NT2/D1 (cell line): ENCODE data around the gene ITGA3.

Source experiments
- SUZ12 ChIP-seq: IDR thresholded peaks from 2 replicates; pipeline ENCODE4 v1.6.1; 2011; ENCODE audit not compliant: insufficient read length, insufficient read depth; ENCODE audit errors: extremely low read depth
- YY1 ChIP-seq: IDR thresholded peaks from 2 replicates; pipeline ENCODE4 v1.6.1; 2011; ENCODE audit not compliant: insufficient read length, insufficient read depth

- TF ChIP-seq YY1 (no peak), SUZ12 (no peak)
These were observed 21.2 kb upstream of the ITGA3 start for GRCh38 chr17:50034498-50035364.
